Astrocyte of the cerebellum (primary cell): ENCODE data around the gene GJA10.

Source experiments
- DNase-seq: peaks from one replicate; pipeline ENCODE4 v3.0.0-alpha.2; 2011; ENCODE audit warnings: low read depth
- H3K4me3 ChIP-seq: 2 replicates; pipeline ENCODE4 v1.5.1; 2011; ENCODE audit warnings: mild to moderate bottlenecking, low read depth, low read length, moderate library complexity
- in situ Hi-C: cut with HindIII; loops from 2 replicates; pipeline ENCODE4 v1.10.0; 2017; ENCODE audit warnings: low sequenced_read_pairs
- TF ChIP-seq, protein P1 (sequence below): IDR thresholded peaks from 2 replicates; pipeline ENCODE4 v1.5.1; 2012; ENCODE audit warnings: low read length, low read depth, moderate library complexity, mild to moderate bottlenecking; ENCODE audit errors: missing control alignments

Gene GJA10

DNA sequence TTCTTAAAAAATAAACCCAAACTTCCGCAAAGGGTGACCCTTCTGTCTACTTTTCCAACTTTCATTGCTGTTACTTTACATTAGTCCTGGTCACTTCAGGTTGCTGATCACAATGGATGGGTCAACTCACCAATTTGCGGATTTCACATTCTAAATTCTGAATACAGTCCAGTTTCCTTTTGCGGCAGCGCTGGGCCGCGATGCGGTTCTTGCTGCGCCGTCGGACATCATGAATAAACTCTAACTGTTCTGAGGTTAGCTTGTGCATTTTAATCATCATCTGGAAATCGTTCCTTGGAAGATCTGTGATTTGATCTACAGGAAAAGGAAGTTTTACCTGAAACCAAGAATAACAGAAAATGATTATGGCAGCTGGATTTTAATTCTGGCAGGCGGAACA, 43.7 kb downstream of the GJA10 start:
- no peak overlapping the region for H3K4me3 ChIP-seq
- DNase-seq: no peak
- TF ChIP-seq, protein P1, sequence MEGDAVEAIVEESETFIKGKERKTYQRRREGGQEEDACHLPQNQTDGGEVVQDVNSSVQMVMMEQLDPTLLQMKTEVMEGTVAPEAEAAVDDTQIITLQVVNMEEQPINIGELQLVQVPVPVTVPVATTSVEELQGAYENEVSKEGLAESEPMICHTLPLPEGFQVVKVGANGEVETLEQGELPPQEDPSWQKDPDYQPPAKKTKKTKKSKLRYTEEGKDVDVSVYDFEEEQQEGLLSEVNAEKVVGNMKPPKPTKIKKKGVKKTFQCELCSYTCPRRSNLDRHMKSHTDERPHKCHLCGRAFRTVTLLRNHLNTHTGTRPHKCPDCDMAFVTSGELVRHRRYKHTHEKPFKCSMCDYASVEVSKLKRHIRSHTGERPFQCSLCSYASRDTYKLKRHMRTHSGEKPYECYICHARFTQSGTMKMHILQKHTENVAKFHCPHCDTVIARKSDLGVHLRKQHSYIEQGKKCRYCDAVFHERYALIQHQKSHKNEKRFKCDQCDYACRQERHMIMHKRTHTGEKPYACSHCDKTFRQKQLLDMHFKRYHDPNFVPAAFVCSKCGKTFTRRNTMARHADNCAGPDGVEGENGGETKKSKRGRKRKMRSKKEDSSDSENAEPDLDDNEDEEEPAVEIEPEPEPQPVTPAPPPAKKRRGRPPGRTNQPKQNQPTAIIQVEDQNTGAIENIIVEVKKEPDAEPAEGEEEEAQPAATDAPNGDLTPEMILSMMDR: no peak
- in situ Hi-C loops: no loop called here

DNA sequence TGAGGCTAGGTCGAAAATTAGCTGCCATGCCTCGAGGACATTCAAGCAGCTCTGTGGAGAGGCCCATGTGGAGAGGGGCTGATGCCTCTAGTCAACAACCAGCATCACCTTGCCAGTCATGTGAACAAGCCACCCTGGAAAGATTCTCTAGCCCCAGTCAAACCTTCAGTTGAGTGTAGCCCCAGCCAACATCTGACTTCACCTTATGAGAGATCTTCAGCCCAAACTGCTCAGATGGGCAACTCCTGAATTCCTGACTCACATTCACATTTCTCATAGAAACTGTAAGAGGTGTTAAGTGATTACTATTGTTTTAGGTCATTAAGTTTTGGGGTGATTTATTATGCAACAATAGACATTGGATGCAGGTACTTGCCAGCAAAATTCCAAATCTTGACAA, 44.9 kb downstream of the GJA10 start:
- DNase-seq: no peak
- TF ChIP-seq, protein P1: no peak
- in situ Hi-C loops: no loop called here
- H3K4me3 ChIP-seq: no peak overlapping the region

DNA sequence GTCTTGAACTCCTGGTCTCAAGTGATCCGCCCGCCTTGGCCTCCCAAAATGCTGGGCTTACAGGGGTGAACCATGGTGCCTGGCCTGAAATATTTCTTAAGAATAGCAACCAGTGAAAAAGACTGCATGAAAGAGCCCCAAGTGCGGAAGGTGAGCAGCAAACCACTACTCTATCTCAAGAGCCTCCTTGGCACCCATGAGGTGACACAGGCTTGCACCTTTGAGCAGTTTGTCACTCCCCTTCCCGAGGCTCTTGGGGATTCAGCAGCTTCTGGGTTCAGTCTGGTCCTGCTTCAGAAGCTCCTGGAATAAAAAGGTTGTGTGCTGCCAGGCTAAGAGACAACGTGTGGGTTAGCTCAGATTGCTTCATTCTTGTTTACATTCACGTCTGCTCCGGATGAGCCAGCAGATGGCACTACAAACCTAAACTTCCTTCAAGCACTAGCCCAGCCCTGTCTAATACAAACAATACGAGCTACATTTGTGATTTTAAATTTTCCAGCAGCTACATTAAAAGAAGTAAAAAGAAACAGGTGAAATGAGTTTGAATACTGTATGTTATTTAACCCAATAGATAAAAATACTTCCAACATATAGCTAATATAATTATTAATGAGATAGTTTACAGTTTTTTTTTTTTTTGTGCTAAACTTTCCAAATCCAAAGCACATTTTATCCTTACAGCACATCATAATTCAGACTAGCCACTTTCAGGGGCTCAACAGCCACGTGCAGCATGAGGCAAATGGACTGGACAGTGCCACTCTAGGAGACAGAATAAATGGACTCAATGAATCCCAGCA, 46.2 kb downstream of the GJA10 start:
- no peak overlapping the region for H3K4me3 ChIP-seq
- TF ChIP-seq, protein P1: peak; percentile 72
- DNase-seq: peak; percentile 81
- in situ Hi-C loops: no loop called here

DNA sequence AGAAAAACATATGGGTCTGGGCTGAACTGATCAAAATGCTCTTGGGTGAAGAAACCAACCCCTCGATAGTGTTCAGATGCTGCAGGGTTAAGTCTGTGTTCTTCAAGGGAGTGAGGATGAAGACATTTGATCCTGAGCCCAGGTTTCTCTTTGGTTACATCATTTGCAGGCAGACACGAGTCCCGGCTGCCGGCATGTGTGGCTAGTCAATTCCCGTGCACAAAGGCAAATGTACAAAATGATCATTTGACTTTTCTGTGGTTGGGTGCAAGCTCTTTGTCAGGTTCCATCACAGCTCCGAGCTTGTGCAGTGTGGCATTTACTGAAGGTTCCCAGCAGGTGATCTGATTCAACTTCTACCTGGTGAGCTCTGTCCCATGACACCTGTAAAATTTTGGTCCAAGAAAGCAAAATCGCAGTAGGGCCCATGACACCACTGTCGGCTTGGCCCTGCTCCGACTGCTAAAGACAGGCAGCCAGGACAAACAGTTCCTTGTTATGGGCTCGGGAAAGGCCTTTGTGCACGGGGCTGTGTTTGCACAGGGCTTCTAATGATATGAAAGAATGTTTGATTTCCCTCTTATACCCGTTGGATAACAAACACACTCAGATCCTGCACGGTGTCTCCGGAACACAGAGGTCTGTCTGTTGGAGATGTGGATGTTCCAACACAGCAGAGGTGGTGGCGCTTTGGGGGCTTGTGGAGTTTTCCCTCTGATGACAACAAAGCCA, 46.9 kb downstream of the GJA10 start:
- DNase-seq: no peak

DNA sequence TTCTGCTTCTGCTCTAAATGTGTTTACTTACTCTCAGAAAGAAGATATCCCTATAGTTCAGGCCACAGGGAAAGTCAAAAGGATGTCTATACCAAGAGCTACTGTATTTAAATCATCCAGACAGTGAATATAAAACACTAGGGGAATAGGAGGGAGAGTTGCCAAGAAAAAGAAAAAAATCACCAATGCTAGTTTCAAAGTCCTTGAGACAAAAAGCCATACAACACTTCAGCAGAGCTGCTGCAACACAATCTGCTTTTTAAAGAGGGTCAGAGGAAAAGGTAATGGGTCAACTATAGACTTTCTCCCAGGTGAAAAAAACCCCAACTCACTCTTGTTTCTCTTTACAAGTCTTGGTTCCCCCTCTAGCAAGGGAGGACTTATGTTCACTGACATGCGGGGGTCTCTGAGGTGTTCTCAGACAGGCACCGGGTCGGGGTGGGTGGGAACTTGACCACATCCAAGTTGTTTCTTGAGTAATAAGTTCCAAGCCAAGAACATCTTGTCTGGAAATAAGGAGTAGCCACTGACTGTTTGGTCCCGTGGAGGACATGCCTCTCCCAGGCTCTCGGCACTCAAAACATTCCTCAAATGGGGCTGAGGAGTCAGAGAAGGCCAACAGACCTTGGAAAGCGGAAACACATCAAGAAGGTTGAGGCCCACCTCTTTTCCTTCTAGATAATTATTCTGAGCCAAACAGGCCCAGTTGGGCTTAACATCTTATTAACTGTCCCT, 47.7 kb downstream of the GJA10 start:
- TF ChIP-seq, protein P1: no peak
- no peak overlapping the region for H3K4me3 ChIP-seq
- in situ Hi-C loops: no loop called here
- no peak for DNase-seq

More for the DNA sequence above, 46.9 kb downstream of the GJA10 start:
- in situ Hi-C loops: no loop called here
- TF ChIP-seq, protein P1: no peak
- H3K4me3 ChIP-seq: no peak overlapping the region

DNA sequence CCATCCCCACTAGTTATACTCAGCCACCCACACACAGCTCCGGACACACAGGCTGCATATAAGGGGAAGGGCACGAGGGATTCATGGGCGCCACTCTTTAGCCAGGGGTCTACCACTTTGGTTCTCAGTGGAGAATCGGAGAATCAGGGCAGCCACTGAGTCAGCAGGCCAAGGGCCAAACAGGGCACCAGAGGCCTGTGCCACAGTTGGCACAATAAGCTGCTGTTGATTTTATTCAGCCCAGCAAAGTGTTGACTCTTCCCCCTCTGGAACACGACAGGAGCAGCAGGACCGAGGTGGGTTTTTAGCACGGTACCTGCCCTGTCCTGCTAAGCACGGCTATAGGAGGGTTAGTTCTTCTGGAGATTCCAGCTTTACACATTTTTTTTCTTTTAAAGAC, 48.3 kb downstream of the GJA10 start:
- TF ChIP-seq, protein P1: no peak
- no peak for DNase-seq
- in situ Hi-C loops: no loop called here
- H3K4me3 ChIP-seq: no peak overlapping the region
